Astrocyte (in vitro differentiated cells and primary cell): Measurements from ENCODE around the gene TLR1.
"Not testable (repeated sequence)": the region's sequence is repeated elsewhere in the genome, so short reads cannot be mapped to it uniquely, and the experiment has no call there.

Experiments
- EZH2 ChIP-seq: IDR thresholded peaks from 2 replicates; pipeline ENCODE4 v1.6.1; 2012; ENCODE audit warnings: mild to moderate bottlenecking, low read length, inconsistent platforms; ENCODE audit not compliant: insufficient read depth
- TF ChIP-seq, protein P1 (sequence below): IDR thresholded peaks from 2 replicates; pipeline ENCODE4 v1.5.1; 2011; ENCODE audit warnings: low read depth, mild to moderate bottlenecking, inconsistent platforms, low read length, moderate library complexity; ENCODE audit not compliant: insufficient read depth

DNA sequence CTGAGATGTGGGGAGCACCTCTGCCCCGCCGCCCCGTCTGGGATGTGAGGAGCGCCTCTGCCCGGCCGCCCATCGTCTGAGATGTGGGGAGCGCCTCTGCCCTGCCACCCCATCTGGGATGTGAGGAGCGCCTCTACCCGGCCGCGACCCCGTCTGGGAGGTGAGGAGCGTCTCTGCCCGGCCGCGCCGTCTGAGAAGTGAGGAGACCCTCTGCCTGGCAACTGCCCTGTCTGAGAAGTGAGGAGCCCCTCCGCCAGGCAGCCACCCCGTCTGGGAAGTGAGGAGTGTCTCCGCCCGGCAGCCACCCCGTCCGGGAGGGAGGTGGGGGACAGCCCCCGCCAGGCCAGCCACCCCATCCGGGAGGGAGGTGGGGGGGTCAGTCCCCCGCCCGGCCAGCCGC, 2.9 kb upstream of the TLR1 start:
- TF ChIP-seq, protein P1, sequence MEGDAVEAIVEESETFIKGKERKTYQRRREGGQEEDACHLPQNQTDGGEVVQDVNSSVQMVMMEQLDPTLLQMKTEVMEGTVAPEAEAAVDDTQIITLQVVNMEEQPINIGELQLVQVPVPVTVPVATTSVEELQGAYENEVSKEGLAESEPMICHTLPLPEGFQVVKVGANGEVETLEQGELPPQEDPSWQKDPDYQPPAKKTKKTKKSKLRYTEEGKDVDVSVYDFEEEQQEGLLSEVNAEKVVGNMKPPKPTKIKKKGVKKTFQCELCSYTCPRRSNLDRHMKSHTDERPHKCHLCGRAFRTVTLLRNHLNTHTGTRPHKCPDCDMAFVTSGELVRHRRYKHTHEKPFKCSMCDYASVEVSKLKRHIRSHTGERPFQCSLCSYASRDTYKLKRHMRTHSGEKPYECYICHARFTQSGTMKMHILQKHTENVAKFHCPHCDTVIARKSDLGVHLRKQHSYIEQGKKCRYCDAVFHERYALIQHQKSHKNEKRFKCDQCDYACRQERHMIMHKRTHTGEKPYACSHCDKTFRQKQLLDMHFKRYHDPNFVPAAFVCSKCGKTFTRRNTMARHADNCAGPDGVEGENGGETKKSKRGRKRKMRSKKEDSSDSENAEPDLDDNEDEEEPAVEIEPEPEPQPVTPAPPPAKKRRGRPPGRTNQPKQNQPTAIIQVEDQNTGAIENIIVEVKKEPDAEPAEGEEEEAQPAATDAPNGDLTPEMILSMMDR, result not testable (repeated sequence)
- not testable (repeated sequence) for TF ChIP-seq EZH2
